Keratinocyte (primary cell): ENCODE results near the gene HORMAD2.

ENCODE experiments used
- EZH2 ChIP-seq: IDR thresholded peaks from one replicate; pipeline ENCODE4 v1.6.1; 2012; ENCODE audit warnings: inconsistent platforms, mild to moderate bottlenecking, low read length, moderate library complexity
- TF ChIP-seq, protein P1 (sequence below), 3 experiments: IDR thresholded peaks in 1 of 3; conservative IDR thresholded peaks in 1 of 3; optimal IDR thresholded peaks in 1 of 3; 2 replicates in 2 of 3; 3 replicates in 1 of 3; pipeline versions ENCODE3 to v1.5.1; 2011; ENCODE audit warnings: low read length in 3 of 3, mild to moderate bottlenecking in 3 of 3, moderate library complexity in 2 of 3, control low read depth in 1 of 3, inconsistent platforms in 1 of 3; ENCODE audit not compliant: insufficient read depth in 2 of 3; ENCODE audit errors: extremely low read depth in 1 of 3

- TF ChIP-seq, protein P1, sequence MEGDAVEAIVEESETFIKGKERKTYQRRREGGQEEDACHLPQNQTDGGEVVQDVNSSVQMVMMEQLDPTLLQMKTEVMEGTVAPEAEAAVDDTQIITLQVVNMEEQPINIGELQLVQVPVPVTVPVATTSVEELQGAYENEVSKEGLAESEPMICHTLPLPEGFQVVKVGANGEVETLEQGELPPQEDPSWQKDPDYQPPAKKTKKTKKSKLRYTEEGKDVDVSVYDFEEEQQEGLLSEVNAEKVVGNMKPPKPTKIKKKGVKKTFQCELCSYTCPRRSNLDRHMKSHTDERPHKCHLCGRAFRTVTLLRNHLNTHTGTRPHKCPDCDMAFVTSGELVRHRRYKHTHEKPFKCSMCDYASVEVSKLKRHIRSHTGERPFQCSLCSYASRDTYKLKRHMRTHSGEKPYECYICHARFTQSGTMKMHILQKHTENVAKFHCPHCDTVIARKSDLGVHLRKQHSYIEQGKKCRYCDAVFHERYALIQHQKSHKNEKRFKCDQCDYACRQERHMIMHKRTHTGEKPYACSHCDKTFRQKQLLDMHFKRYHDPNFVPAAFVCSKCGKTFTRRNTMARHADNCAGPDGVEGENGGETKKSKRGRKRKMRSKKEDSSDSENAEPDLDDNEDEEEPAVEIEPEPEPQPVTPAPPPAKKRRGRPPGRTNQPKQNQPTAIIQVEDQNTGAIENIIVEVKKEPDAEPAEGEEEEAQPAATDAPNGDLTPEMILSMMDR (optimal IDR thresholded peaks at IDR 0.05 in 1 of 3, IDR thresholded peaks at IDR 0.05 in 1 of 3, conservative IDR thresholded peaks at IDR 0.05 in 1 of 3; ENCODE audit: extremely low read depth in 1 of 3, insufficient read depth in 2 of 3, low read length in 3 of 3): no peak
- no peak for TF ChIP-seq EZH2
These were observed 33.4 kb upstream of the HORMAD2 start for GRCh38 chr22:30046716-30047363.
